Skin epidermis (tissue), 12 donors: Measurements from ENCODE around the gene ZDHHC22.

Experiments used
- H3K27ac ChIP-seq, 21 experiments: fragments of 200-600 bp; sonication (generic) in 11 of 21; one replicate each; pipeline ENCODE4 v1.5.0; 2020; ENCODE audit warnings: mild to moderate bottlenecking in 3 of 21, inconsistent platforms in 2 of 21, moderate library complexity in 2 of 21
- H3K4me3 ChIP-seq, 7 experiments: fragments of 200-600 bp; sonication (generic) in 2 of 7; one replicate each; pipeline ENCODE4 v1.5.0; 2020; ENCODE audit warnings: inconsistent platforms in 2 of 7, mild to moderate bottlenecking in 2 of 7, moderate library complexity in 1 of 7

Gene ZDHHC22

DNA sequence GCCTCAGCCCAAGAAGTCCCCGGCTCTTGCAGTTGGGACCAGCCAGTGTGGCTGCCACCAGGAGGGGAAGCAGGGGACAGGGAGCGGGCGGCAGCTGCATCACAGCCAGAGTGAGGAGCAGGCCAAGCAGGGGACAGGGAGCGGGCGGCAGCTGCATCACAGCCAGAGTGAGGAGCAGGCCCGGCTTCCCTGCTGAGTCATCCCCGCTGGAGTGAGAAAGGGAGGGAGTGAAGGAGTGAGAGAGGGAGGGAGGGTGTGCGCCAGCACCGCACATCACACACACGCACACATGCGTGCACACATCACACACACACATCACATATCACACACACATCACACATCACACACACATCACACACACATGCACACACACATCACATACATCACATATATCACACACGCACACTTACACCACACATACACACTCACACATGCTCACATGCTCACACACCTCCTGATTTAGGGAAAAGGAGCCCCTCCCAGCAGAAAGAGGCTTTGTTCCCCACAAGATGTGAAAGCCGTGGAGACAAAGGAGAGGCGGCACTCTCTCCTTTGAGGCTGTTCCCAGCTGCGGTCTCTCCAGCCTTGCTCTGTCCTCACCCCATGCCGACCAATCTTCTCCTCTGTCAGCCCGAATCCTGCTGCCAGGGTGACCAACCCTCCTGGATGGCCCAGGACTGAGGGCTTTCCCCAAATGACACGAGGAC, 16.7 kb upstream of the ZDHHC22 start:
- H3K4me3 ChIP-seq: no peak overlapping the region
- H3K27ac ChIP-seq: no peak overlapping the region

DNA sequence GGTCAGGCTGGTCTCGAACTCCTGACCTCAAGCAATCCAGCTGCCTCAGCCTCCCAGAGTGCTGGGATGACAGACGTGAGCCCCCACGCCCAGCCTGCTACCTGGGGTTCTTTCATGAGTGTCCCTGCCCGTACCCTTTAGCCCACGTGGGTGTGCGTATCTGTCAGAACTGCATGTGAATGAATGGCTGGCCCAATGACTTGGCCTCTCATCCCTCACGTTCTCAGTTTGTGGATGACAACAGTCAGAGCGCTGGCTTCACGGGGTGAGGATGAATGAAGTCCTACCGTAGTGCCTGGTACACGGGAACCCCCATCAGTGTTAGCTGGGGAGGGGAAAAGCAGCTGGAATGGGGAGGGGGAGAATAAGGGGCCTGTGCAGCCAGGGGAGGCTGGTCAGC, 16.1 kb upstream of the ZDHHC22 start:
- no peak overlapping the region for H3K4me3 ChIP-seq
- H3K27ac ChIP-seq: no peak overlapping the region

DNA sequence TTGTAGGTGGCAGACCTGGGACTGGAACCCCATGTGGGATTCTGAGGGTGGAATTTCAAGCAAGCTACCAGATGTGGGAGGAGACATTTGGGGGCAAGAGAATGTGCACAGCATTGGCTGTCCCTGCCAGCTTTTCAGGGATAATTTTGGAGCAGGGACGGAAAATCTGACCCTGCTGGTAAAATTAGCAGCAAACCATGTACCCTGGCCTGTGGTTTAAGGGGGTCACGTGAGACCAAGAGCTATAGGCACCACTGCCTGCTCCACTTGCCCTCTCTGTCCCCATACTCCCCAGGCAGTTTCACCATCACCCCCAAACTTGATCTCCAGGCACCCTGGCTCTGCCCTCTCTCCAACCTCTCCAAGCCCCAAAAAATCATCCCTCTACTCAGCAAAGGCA, 13.5 kb upstream of the ZDHHC22 start:
- H3K4me3 ChIP-seq: no peak overlapping the region
- no peak overlapping the region for H3K27ac ChIP-seq

DNA sequence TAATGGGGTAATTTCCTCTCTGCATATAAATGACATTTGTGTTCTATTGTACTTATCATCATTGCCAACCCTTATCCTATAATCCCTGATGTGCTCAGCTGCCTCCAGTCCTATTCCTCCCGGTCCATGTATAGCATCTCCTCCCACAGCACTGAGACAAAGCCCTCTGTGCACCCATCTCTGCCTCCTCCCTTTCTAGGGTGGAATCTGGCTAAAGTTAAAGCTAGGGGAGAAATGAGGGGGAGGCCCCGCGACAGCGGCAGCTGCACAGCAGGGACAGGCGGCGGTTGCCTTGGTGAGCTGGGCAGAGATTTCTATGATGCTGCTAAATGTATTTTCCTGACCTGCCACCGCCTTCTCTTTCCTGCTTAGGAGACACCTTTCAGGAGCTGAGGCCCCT, 12.8 kb upstream of the ZDHHC22 start:
- H3K4me3 ChIP-seq: no peak overlapping the region
- no peak overlapping the region for H3K27ac ChIP-seq

DNA sequence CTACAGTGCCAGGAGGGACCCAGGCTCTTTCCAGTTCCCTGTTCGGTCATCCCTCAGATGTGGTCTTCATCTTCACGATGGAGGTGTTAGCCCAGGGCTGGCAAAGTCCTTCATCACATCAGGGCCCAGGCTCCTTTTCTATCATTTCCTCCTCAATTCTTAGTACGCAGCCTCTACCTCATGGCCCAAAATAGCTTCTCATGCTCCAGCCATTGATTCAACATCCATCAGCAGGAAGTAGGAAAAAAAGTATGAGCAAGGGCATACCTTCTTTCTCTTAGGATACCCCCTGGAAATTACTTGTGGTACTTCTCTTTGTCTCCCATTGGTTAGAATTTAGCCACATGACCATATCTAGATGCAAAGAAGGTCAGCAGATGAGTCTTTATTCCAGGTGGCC, 12.2 kb upstream of the ZDHHC22 start:
- no peak overlapping the region for H3K4me3 ChIP-seq
- no peak overlapping the region for H3K27ac ChIP-seq

DNA sequence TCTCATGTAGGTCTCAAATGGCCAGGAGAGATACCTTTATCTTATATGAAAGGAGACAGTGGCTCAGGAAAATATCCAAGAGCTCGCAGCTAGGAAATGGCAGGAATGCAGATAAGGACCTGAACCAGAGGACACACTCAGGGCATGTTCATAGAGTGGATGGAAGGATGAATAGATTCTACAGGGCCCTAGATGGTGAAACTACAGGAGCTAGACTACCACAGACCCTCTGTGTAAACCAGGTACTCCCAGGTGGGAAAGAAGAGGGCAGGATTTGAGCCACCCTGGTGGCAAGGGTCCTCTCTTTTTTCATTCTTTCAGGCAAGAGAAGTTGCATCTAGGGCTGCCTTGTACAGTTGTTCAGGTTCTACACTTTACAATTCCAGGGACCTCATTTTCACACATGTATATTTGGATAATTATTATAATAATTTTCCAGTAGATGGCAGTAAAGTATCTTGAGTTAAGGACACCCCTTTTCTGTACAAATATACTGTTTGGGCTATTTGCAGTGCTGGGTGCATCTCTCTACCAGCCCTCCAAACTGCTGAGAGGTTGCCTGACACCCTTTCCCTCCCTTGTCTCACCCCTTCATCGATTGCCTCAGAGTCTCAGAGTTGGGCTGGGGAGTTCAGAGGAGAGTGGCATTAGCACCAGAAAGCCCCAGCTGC, 10.5 kb upstream of the ZDHHC22 start:
- H3K27ac ChIP-seq: no peak overlapping the region
- H3K4me3 ChIP-seq: no peak overlapping the region

DNA sequence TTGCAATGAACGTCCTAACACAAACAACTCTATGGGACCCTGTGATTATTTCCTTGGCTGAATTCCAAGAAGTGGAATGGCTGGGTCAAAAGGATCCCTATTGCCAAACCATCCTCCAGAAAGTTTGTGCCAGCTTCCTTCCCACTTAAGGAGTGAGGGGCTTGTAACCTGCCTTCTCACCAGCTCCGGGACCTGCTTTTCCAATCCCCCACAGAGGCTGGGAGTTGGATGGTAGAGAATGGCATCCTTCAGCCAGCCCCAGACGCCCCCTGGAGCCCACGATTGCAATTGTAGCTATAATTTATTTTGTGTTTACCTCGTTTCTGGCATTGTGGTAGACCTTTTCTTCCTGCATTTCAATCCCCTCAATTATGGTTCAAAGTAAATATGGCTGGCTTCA, 9.7 kb upstream of the ZDHHC22 start:
- H3K4me3 ChIP-seq: no peak overlapping the region
- H3K27ac ChIP-seq: no peak overlapping the region

DNA sequence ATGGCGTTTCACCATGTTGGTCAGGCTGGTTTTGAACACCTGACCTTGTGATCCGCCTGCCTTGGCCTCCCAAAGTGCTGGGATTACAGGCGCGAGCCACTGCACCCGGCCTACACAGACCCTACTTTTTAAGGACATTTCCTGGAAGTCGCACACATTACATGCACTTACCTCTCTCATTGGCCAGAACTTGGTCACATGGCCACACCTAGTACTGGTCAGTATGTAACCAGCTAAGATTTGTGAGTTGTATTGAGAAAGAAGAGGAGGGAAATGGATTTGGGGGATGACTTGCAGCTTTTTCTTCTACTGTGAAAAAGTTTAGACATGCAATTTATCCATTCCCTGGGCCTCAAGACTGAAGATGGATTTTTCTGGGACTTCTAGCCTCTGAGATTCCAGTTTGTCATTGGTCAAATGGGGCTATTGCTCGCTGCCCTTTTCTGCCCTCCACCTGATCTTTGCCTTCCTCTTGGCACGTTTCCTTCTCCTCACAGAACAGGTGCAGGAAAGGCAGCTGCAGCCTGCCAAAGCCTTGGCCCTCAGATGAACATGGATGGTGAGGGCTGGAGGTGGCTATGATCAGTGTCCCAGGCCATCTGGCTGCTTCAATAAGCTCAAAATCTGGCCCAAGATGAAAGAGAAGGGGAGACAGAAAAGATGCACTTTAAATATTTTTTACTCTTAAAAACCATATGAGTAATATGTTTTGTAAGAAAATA, 7.1 kb upstream of the ZDHHC22 start:
- no peak overlapping the region for H3K27ac ChIP-seq
- H3K4me3 ChIP-seq: no peak overlapping the region

DNA sequence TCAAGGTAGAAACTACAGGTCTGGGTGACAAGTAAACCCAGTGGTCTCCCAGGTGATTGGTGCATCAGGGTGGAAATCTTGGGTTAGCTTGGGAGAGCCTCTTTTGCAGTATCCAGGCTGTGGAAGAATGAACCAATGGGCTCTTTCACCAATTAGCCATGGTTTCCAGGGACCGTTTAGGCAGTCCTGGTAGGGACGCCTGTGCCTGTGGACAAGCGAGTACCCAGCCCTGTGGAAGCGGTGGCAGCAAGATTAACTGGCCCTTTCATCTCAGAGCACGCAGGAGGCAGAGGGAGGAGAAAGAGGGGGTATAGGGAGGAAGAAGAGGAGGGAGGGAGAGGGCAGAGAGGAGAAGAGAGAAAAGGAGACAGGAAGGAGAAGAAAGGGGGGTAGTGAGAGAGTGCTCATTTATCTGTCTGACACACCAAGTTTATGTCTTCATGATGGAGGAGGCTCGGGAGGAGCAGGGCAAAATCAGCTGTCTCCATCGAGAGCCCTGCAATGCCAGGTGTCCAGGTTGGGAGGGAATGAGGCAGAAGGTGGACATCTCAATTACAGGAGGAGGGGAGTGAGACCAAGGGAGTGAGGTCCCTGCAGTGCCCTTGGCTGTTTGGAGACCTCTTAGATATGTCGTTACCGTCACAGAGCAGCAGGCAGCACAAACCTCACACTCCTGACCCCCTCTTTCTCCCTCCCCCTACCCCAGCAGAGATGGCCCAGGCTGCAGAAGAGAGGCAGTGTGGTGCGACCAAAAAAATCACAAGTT, 4.6 kb upstream of the ZDHHC22 start:
- Histone ChIP-seq H3K4me3 (no peak overlapping the region), H3K27ac (no peak overlapping the region)

DNA sequence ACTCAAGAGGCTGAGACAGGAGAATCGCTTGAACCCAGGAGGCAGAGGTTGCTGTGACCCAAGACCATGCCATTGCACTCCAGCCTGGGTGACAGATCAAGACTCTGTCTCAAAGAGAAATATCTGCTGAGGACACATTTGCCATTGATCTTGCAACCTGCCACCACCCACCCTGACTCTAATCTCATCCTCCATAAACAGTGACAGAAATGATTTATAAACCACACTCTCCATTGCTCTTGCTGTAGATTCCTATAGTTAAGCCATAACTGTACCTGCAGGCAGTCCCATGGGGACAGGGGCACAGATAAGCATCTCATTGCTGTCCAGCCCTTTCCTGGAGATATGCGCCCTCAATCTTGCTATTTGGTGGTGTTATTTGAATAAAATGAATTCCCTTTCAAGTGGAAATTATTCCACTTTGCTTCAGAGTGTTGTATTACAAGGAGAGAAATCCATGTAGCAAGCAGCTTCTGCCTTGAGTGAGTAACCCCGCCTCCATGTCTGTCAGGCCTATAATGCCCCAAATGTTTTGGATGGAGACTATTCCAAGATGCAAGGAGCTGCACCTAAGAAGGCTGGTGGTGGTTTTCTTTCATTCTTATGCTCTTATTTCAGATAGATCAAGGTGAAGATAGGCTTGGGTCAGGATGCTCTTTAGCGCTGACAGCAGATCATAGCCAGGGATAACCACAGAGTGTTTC, 3.0 kb upstream of the ZDHHC22 start:
- Histone ChIP-seq H3K27ac (no peak overlapping the region), H3K4me3 (no peak overlapping the region)

DNA sequence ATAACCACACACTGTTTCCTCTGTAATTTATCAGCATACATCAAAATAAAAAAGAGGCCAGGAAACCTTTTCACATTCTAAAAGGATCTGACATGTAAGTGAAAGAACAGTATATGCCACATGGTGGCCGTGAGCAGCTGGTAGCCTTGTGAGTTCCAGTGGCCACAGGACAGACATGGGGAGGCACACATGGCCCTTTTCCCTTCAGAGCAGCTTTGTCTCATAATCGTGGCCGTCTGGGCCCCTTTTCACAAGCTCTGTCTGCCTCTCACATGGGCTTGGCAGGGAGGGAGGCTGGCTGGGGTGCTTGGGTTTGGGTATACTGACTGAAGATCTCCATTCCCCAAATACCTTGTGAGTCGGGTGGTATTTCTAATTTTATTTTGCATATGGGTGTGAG, 1.5 kb upstream of the ZDHHC22 start:
- Histone ChIP-seq H3K27ac (no peak overlapping the region), H3K4me3 (no peak overlapping the region)

DNA sequence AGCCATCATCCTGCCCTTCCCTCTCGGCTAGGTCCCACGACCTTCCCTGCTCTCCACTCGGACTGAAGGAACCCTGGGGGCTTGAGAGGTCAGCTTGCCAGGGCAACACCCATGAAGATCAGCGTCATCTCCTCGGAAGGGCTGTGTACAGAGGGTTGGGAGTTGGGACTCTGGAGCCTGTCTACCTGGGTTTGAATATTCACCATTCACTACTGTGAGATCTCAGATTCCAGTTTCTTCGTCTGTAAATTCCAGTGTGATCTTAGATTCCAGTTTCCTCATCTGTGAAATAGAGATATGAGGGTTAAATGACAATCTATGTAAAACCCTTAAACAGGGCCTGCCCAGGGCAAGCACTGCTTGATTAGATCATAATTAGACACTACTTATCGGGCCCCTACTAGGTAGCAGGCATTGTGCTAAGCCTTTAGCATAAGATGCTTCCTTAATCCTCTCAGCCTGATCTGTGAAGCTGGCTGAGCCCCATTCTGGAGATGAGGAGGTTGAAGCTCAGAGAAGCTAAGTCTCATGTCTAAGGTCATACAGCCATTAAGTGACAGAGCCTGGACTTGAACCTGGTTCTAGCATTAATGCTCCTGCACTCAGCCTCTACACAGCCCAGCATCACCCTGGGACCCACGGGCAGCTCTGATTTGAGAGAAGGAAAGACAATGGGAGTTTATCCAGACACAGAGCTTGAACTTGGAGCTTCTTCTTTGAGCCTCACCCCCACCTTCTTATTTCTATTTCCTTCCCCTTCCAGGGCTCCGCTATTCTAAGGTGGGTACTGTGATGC, 612 bp upstream of the ZDHHC22 start:
- Histone ChIP-seq H3K27ac (no peak overlapping the region), H3K4me3 (peak overlapping the region in 1 of 7 experiments; percentile 30)

DNA sequence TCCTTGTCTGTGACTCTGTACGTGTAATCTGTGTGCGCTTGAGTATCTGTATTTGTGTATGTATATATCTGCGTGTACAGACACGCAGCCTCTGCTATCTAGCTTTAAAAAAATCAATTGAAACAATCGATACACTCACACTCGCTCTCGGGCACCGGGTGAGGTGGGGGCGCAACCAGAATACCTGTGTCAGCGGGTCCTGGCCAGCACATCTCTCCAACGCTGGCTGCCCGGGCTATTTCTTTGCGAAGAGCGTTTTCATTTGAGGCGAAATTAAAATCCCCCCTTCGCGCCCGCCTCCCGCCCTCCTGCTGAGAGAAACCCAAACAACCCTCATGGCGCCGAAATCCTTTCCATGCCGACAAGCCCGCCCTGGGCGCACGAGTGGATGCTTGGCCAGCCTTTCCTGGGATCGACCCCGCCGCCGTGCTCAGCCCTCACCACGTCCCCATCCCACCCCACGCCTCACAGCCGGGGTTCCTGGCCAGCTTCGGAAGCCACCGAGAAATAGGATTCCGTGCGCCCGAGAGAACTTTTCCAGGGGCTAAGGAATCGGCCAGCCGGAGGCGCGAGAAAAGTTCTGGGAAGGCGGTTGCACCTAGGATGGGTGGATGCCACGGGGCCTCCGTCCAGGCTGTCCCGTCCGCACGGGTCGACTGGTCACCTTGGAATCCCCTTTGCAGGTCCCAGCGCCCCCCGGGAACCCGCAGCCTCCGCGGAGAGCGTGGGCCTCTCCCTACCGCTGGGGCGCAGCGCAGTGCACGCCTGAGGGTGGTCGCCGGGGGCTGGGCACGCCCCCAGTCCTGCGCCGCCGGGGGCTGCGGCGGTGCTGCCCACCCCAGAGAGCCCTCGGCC, 1.0 kb downstream of the ZDHHC22 start:
- H3K27ac ChIP-seq: no peak overlapping the region
- H3K4me3 ChIP-seq: peak overlapping the region in 3 of 7 experiments; percentile 3 to 30 (median 30)

DNA sequence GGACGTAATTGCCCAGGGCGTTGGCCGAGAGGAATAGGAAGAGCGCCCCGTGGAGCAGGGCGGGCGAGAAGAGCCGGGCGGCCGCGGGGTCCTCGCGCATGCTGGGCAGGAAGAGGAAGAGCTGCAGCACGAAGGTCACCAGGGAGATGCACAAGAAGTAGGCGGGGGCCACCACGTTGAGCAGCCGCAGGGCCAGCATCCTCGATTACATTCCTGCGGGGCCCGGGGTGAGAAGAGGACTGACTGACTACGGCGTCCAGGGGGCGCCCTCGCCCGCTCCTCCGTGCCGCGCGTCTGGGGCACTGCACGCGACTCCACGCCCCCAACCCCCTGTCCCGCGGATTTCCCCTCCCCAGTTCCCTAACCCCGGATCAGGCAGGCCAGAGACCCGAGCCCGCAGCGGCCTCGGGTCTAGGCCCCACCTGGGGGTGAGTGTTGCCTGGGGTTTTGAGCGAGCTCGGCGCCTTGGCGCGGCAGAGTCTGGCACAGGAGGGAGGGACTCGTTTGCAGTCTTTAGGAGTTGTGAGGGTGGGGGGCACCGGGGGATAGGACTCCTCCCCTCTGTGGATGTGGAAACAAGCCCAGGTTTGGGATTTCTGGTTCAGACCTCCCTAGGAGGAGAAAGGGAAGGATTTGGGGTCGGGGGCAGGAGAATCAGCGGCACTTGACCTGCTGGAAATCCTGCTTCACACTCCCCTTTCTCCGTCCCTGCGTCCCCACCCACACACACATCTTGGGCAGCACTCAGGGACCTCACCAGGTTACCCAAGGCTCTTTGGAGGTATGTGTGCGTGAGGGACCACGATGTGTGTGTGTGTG, 1.8 kb downstream of the ZDHHC22 start:
- H3K27ac ChIP-seq: no peak overlapping the region
- no peak overlapping the region for H3K4me3 ChIP-seq

DNA sequence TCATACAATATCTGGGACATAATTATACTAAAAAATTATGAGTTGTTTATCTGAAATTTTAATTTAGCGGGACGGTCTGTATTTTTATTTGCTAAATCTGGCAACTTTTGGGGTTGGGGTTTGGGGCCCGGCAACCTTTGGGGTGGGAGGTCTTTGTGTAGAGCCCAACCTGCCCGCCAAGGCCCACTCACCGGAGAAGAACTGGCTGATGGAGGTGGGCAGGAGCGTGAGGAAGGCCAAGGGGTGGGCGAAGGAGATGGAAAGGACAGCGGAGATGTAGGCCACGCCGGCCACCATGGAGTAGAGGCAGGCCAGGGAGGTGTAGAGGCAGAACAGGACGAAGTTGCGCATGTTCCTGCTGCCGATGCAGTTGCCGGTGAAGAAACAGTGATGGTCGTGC, 2.6 kb downstream of the ZDHHC22 start:
- H3K27ac ChIP-seq: no peak overlapping the region
- no peak overlapping the region for H3K4me3 ChIP-seq

DNA sequence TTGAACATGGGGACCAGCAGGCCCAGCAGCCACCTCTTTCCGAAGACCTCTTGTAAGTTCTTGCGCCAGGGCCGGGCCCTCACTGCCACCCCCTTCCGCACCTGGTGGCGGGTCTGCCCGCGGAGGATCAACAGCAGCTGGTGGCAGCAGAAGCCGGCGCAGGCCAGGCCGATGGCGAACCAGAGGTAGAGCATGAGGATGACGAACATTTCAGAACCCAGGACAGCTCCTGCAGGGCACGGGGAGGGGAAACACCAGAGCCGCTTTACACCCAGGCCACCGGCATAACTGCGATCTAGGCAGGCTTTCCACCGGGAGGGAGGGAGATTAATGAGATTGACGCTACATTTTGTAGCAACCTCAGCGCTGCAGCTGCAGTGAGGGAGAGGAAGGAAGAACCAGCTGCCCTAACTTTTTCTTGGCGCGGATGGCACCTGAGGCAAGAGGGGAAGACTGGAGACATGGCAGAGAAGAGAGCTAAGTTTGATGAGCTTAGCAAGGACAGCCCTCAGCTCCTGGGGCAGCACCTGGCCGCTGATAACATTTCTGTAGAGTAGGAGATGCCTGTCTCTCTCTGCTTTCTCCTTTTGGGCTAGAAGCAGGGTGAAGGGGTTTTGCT, 7.8 kb downstream of the ZDHHC22 start:
- no peak overlapping the region for H3K4me3 ChIP-seq
- no peak overlapping the region for H3K27ac ChIP-seq
